Endothelial cell of umbilical vein (primary cell): ENCODE data around the gene RECK. TPM values are rescaled to one million over a fixed set of nuclear protein-coding genes. Genes with fewer than 3 reads are reported as not detected.
A peak's percentile ranks its signal among the peaks of the same experiment; 100 is the strongest.

Experiments used
- BruUV-seq: library from RNA; stranded (reverse); fragments of 400-500 nt; replicated peaks from 2 replicates; lab custom pipeline; 2021; lab: Mats Ljungman, UMichigan
- CTCF ChIA-PET: fragments of 300-600, 350-600 bp; sonication (Branson Sonifier 250); formaldehyde crosslinking; loops from one replicate; lab custom pipeline; 2021; ENCODE audit warnings: antibody characterized with exemption, inconsistent platforms; lab: Charles Lee
- POLR2A ChIA-PET: fragments of 300-600, 350-600 bp; sonication (Branson Sonifier 250); formaldehyde crosslinking; loops from one replicate; lab custom pipeline; 2021; ENCODE audit warnings: antibody characterized with exemption, inconsistent platforms; lab: Charles Lee
- DNase-seq: peaks from one replicate; pipeline ENCODE4 v3.0.0-alpha.2; 2011; ENCODE audit warnings: low read depth, low spot score
- FAIRE-seq: peaks from 2 replicates; lab custom pipeline; 2011; peaks lifted over from hg19 to GRCh38; lab: Jason Lieb, UNC
- H2AFZ ChIP-seq: 2 replicates; pipeline ENCODE4 v1.6.0; 2012; ENCODE audit warnings: low read depth, low read length, control low read depth, inconsistent platforms
- H3K27ac ChIP-seq: 2 replicates; pipeline ENCODE4 v1.5.1; 2011; ENCODE audit warnings: low read depth, mild to moderate bottlenecking, control low read depth, low read length, moderate library complexity; ENCODE audit not compliant: insufficient read depth
- H3K27me3 ChIP-seq, 2 experiments: 2 replicates each; pipeline versions ENCODE4 v1.6.0 to v1.6.1; 2011; ENCODE audit warnings: low read length in 2 of 2, mixed read lengths in 1 of 2; ENCODE audit not compliant: control insufficient read depth in 2 of 2, insufficient read depth in 2 of 2
- H3K36me3 ChIP-seq, 2 experiments: 2 replicates in 1 of 2; 3 replicates in 1 of 2; pipeline ENCODE4 v1.5.1; 2011; ENCODE audit warnings: low read length in 2 of 2, mild to moderate bottlenecking in 1 of 2, moderate library complexity in 1 of 2; ENCODE audit not compliant: control insufficient read depth in 2 of 2, insufficient read depth in 2 of 2; ENCODE audit errors: extremely low read depth in 1 of 2
- H3K4me1 ChIP-seq: 3 replicates; pipeline ENCODE4 v1.5.1; 2011; ENCODE audit warnings: mild to moderate bottlenecking, low read length; ENCODE audit not compliant: control insufficient read depth, insufficient read depth; ENCODE audit errors: extremely low read depth
- H3K4me2 ChIP-seq: 2 replicates; pipeline ENCODE4 v1.6.1; 2011; ENCODE audit warnings: low read length, control low read depth, mixed read lengths; ENCODE audit not compliant: insufficient read depth
- H3K4me3 ChIP-seq, 3 experiments: fragments of 200-600 bp in 1 of 3; sonication (generic), shearing (Covaris generic) in 1 of 3; replicated peaks in 1 of 3; 2 replicates each; pipeline ENCODE4 v1.5.1; 2011 to 2016; ENCODE audit warnings: control low read depth in 3 of 3, low read length in 3 of 3, mild to moderate bottlenecking in 2 of 3, inconsistent platforms in 1 of 3, low read depth in 1 of 3, moderate library complexity in 1 of 3; ENCODE audit not compliant: insufficient read depth in 1 of 3
- H3K79me2 ChIP-seq: 2 replicates; pipeline ENCODE4 v1.6.0; 2012; ENCODE audit warnings: low read length, inconsistent platforms; ENCODE audit not compliant: control insufficient read depth, insufficient read depth
- H3K9ac ChIP-seq: replicated peaks from 2 replicates; pipeline ENCODE3; 2011; ENCODE audit warnings: low read length, control low read depth; ENCODE audit not compliant: insufficient read depth; ENCODE audit errors: extremely low read depth
- H3K9me1 ChIP-seq: replicated peaks from 3 replicates; pipeline ENCODE4 v1.6.0; 2011; ENCODE audit warnings: mild to moderate bottlenecking, low read length; ENCODE audit not compliant: control insufficient read depth, insufficient read depth; ENCODE audit errors: extremely low read depth
- H3K9me3 ChIP-seq: replicated peaks from 2 replicates; pipeline ENCODE4 v1.5.1; 2012; ENCODE audit warnings: low read length, inconsistent platforms; ENCODE audit not compliant: control insufficient read depth, insufficient read depth
- H4K20me1 ChIP-seq: replicated peaks from 2 replicates; pipeline ENCODE3; 2011; ENCODE audit warnings: mild to moderate bottlenecking, low read length; ENCODE audit not compliant: control insufficient read depth, insufficient read depth; ENCODE audit errors: extremely low read depth
- EZH2 ChIP-seq: IDR thresholded peaks from 2 replicates; pipeline ENCODE4 v1.6.1; 2012; ENCODE audit warnings: borderline replicate concordance, low read depth, mild to moderate bottlenecking, moderate library complexity, low read length, inconsistent platforms; ENCODE audit not compliant: severe bottlenecking
- FOS ChIP-seq: IDR thresholded peaks from 2 replicates; pipeline ENCODE4 v1.6.1; 2011; ENCODE audit warnings: mild to moderate bottlenecking, low read length, moderate library complexity, borderline replicate concordance; ENCODE audit not compliant: insufficient read depth
- GATA2 ChIP-seq: IDR thresholded peaks from 2 replicates; pipeline ENCODE4 v1.7.0; 2011; ENCODE audit warnings: low read depth, mild to moderate bottlenecking, moderate library complexity, mixed read lengths, low read length; ENCODE audit not compliant: insufficient read length, insufficient read depth
- JUN ChIP-seq: IDR thresholded peaks from 2 replicates; pipeline ENCODE4 v1.6.1; 2011; ENCODE audit warnings: borderline replicate concordance, low read depth; ENCODE audit not compliant: insufficient read length, insufficient read depth
- MYC ChIP-seq: IDR thresholded peaks from one replicate; pipeline ENCODE4 v1.6.1; 2011; ENCODE audit warnings: mild to moderate bottlenecking, low read depth, low read length
- POLR2A ChIP-seq: IDR thresholded peaks from 2 replicates; pipeline ENCODE4 v1.6.1; 2012; ENCODE audit warnings: low read depth, mild to moderate bottlenecking, control low read depth, low read length
- POLR2AphosphoS5 ChIP-seq: IDR thresholded peaks from 2 replicates; pipeline ENCODE4 v1.6.1; 2012; ENCODE audit warnings: low read depth, mild to moderate bottlenecking, control low read depth, low read length, moderate library complexity; ENCODE audit not compliant: insufficient read depth
- dilution Hi-C: fragments of 300-500 bp; cut with MboI; formaldehyde crosslinking; loops from one replicate; pipeline ENCODE4 v1.15.0; 2019; ENCODE audit warnings: low sequenced_read_pairs; ENCODE audit not compliant: extremely low pct_ligation_motif_present
- intact Hi-C: fragments of 100-400 bp; cut with micrococcal nuclease; formaldehyde crosslinking; loops from one replicate; pipeline ENCODE4 v1.10.0; 2022
- polyA plus RNA-seq, 4 experiments: library from polyadenylated mRNA; depleted of rRNA in 3 of 4; stranded (reverse) in 3 of 4; unstranded in 1 of 4; fragments of >200 nt; gene quantifications; 2 replicates each; pipeline versions ENCODE4 v1.2.1 to v1.2.3, GENCODE V29; 2011 to 2012; ENCODE audit warnings: missing spikeins in 1 of 4
- total RNA-seq: library from RNA; stranded (reverse); gene quantifications from 2 replicates; pipeline ENCODE4 v1.2.3, GENCODE V29; 2021
- TF ChIP-seq, protein P1 (sequence below), 2 donors: IDR thresholded peaks; 1 replicate in 1 of 2; 2 replicates in 1 of 2; pipeline ENCODE4 v1.5.1; 2011; ENCODE audit warnings: low read length in 2 of 2, mild to moderate bottlenecking in 2 of 2, moderate library complexity in 2 of 2, control low read depth in 1 of 2, inconsistent platforms in 1 of 2, low read depth in 1 of 2; ENCODE audit not compliant: insufficient read depth in 1 of 2; ENCODE audit errors: extremely low read depth in 1 of 2
- TF ChIP-seq, protein P2 (sequence below): IDR thresholded peaks from 2 replicates; pipeline ENCODE4 v1.6.1; 2011; ENCODE audit not compliant: insufficient read depth, insufficient read length

Gene RECK
- total and polyA plus RNA-seq, 2 donors (not counting 3 experiments of a cell fraction or from before 2014, with no cell fraction given): 12.0 to 14.1 TPM

DNA sequence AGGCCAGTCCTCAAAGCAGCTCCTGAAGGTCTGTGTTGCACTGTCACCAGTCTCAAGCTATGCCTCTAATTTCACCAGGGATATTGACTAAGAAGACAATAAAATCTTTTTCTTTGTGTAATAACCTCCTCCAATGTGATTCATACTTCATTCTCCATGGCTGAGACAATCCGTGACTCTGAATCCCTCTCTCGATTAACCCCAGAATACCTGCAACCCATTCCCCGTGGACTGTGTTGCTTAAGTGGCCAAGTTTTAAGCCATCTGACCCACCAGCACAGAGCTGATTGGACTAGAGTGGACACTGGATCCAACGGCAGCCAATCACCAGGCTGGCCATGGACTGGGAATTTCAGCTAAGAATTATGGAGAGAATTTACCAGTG, 127.1 kb downstream of the RECK start:
- H3K9me3 ChIP-seq: no peaks in the 10 kb centered on the region
- TF ChIP-seq JUN (no peak), EZH2 (no peak), FOS (no peak), GATA2 (no peak), POLR2AphosphoS5 (no peak), MYC (no peak), POLR2A (no peak)
- TF ChIP-seq, protein P1, sequence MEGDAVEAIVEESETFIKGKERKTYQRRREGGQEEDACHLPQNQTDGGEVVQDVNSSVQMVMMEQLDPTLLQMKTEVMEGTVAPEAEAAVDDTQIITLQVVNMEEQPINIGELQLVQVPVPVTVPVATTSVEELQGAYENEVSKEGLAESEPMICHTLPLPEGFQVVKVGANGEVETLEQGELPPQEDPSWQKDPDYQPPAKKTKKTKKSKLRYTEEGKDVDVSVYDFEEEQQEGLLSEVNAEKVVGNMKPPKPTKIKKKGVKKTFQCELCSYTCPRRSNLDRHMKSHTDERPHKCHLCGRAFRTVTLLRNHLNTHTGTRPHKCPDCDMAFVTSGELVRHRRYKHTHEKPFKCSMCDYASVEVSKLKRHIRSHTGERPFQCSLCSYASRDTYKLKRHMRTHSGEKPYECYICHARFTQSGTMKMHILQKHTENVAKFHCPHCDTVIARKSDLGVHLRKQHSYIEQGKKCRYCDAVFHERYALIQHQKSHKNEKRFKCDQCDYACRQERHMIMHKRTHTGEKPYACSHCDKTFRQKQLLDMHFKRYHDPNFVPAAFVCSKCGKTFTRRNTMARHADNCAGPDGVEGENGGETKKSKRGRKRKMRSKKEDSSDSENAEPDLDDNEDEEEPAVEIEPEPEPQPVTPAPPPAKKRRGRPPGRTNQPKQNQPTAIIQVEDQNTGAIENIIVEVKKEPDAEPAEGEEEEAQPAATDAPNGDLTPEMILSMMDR (IDR thresholded peaks at IDR 0.05; ENCODE audit: extremely low read depth in 1 of 2, insufficient read depth in 1 of 2, low read depth in 1 of 2, low read length in 2 of 2): no peak
- TF ChIP-seq, protein P2, sequence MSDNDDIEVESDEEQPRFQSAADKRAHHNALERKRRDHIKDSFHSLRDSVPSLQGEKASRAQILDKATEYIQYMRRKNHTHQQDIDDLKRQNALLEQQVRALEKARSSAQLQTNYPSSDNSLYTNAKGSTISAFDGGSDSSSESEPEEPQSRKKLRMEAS: no peak
- H3K79me2 ChIP-seq: no peaks in the 10 kb centered on the region
- DNase-seq (no peak), FAIRE-seq (no peak)
- peak overlapping the region; percentile 67 for H2AFZ ChIP-seq
- POLR2A ChIA-PET: interaction anchor here (1.6 to 1.7 kb wide), 2 partner anchors 27 to 61 kb away, joined by 4 read pairs; partner anchors contain the start of gene CLTA
- H3K9ac ChIP-seq: no peak overlapping the region
- H4K20me1 ChIP-seq: no peaks in the 10 kb centered on the region
- H3K27me3 ChIP-seq: no peaks in the 10 kb centered on the region
- peak overlapping the region; percentile 66 for H3K27ac ChIP-seq
- H3K9me1 ChIP-seq: no peaks in the 10 kb centered on the region
- BruUV-seq: no TSS peak
- intact Hi-C loops: loop anchor here (1.0 to 2.0 kb wide), 2 partner anchors 9 to 15 kb away; no protein-coding TSS in a partner anchor
- CTCF ChIA-PET: interaction anchor here (0.7 to 8.4 kb wide), 14 partner anchors 9 to 218 kb away, joined by 3 to 189 read pairs (median 6); partner anchors contain the start of genes CLTA and GLIPR2
- no peaks in the 10 kb centered on the region for H3K36me3 ChIP-seq
- H3K4me2 ChIP-seq: no peak overlapping the region
- dilution Hi-C loops: no loop called here
- peaks cover 18% of the 10 kb centered on the region for H3K4me1 ChIP-seq
- H3K4me3 ChIP-seq: no peak overlapping the region
